HS-5 (cell line): ENCODE data around the gene ATP1A4.

Experiments
- DNase-seq: peaks from one replicate; pipeline ENCODE4 v3.0.0-alpha.2; 2012; ENCODE audit warnings: low read depth

Gene ATP1A4

GRCh38 chr1:160171980-160172379, 20.6 kb downstream of the ATP1A4 start:
- no peak for DNase-seq

GRCh38 chr1:160177231-160177630, 25.8 kb downstream of the ATP1A4 start:
- no peak for DNase-seq

GRCh38 chr1:160177667-160178066, 26.3 kb downstream of the ATP1A4 start:
- no peak for DNase-seq

GRCh38 chr1:160178731-160179130, 27.3 kb downstream of the ATP1A4 start:
- DNase-seq, result no peak

- no peak for DNase-seq
Measured at GRCh38 chr1:160179336-160179735, 27.9 kb downstream of the ATP1A4 start.

- no peak for DNase-seq
Measured at GRCh38 chr1:160186246-160186645, 34.8 kb downstream of the ATP1A4 start.

GRCh38 chr1:160186729-160187128, 35.3 kb downstream of the ATP1A4 start:
- no peak for DNase-seq

GRCh38 chr1:160187407-160187806, 36.0 kb downstream of the ATP1A4 start:
- DNase-seq, result no peak

GRCh38 chr1:160188341-160188740, 36.9 kb downstream of the ATP1A4 start:
- DNase-seq, result no peak

- no peak for DNase-seq
Measured at GRCh38 chr1:160189649-160190625, 38.5 kb downstream of the ATP1A4 start, which contains the start of gene CASQ1. Gene CASQ1, plus strand, starts transcription at chr1:160190575. Its CDS starts 177 bp downstream, at chr1:160190752.

- no peak for DNase-seq
Measured at GRCh38 chr1:160191756-160192155, 40.4 kb downstream of the ATP1A4 start.

- no peak for DNase-seq
Measured at GRCh38 chr1:160192234-160192633, 40.8 kb downstream of the ATP1A4 start.

- peak; percentile 56 for DNase-seq
Measured at GRCh38 chr1:160193091-160193819, 41.9 kb downstream of the ATP1A4 start.

- DNase-seq, result no peak
Measured at GRCh38 chr1:160193832-160194736, 42.7 kb downstream of the ATP1A4 start.

- no peak for DNase-seq
Measured at GRCh38 chr1:160194737-160195059, 43.3 kb downstream of the ATP1A4 start.

GRCh38 chr1:160196143-160196542, 44.7 kb downstream of the ATP1A4 start:
- no peak for DNase-seq

- DNase-seq, result no peak
Measured at GRCh38 chr1:160197231-160197630, 45.8 kb downstream of the ATP1A4 start.

GRCh38 chr1:160200786-160201185, 49.4 kb downstream of the ATP1A4 start:
- no peak for DNase-seq

- no peak for DNase-seq
Measured at GRCh38 chr1:160204526-160205241, 53.3 kb downstream of the ATP1A4 start.

- no peak for DNase-seq
Measured at GRCh38 chr1:160205242-160206035, 54.0 kb downstream of the ATP1A4 start, which contains the start of gene PEA15. Gene PEA15, plus strand, starts transcription at chr1:160205384. Its CDS starts 6,161 bp downstream, at chr1:160211545.
